ENCODE measurements around the gene SYNM. TPM values are rescaled to one million over a fixed set of nuclear protein-coding genes. Genes with fewer than 3 reads are reported as not detected.
A peak's percentile ranks its signal among the peaks of the same experiment; 100 is the strongest.

The SYNM gene
- total RNA-seq, 1 experiment from 2014 or later = 1.9 TPM

DNA sequence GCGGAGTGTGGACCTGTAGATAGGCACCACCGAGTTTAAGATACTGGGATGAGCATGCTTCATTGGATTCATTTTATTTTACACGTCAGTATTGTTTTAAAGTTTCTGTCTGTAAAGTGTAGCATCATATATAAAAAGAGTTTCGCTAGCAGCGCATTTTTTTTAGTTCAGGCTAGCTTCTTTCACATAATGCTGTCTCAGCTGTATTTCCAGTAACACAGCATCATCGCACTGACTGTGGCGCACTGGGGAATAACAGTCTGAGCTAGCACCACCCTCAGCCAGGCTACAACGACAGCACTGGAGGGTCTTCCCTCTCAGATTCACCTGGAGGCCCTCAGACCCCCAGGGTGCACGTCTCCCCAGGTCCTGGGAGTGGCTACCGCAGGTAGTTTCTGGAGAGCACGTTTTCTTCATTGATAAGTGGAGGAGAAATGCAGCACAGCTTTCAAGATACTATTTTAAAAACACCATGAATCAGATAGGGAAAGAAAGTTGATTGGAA is 29.5 kb downstream of the SYNM start:
- H2BK12ac ChIP-seq (ENCODE audit: insufficient read length, low read depth, low read length) = no peak overlapping the region
- H3K79me1 ChIP-seq (ENCODE audit: insufficient read depth, low read depth, low read length, poor library complexity, severe bottlenecking) = no peaks in the 10 kb centered on the region
- H2BK120ac ChIP-seq (ENCODE audit: low read depth, low read length, poor library complexity, severe bottlenecking) = no peak overlapping the region
- no peak overlapping the region for H3K4me3 Mint-ChIP-seq
- no peak overlapping the region for H2BK5ac ChIP-seq (ENCODE audit: insufficient read length, low read length)
- H3K56ac ChIP-seq (ENCODE audit: insufficient read length, low read depth, low read length) = no peak overlapping the region
- no peak overlapping the region for H2BK20ac ChIP-seq (ENCODE audit: low read depth, low read length, poor library complexity, severe bottlenecking)
- TF ChIP-seq, protein P1, sequence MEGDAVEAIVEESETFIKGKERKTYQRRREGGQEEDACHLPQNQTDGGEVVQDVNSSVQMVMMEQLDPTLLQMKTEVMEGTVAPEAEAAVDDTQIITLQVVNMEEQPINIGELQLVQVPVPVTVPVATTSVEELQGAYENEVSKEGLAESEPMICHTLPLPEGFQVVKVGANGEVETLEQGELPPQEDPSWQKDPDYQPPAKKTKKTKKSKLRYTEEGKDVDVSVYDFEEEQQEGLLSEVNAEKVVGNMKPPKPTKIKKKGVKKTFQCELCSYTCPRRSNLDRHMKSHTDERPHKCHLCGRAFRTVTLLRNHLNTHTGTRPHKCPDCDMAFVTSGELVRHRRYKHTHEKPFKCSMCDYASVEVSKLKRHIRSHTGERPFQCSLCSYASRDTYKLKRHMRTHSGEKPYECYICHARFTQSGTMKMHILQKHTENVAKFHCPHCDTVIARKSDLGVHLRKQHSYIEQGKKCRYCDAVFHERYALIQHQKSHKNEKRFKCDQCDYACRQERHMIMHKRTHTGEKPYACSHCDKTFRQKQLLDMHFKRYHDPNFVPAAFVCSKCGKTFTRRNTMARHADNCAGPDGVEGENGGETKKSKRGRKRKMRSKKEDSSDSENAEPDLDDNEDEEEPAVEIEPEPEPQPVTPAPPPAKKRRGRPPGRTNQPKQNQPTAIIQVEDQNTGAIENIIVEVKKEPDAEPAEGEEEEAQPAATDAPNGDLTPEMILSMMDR (conservative IDR thresholded peaks at IDR 0.05) = no peak
- H3K4ac ChIP-seq (ENCODE audit: low read depth, low read length) = no peak overlapping the region
- no peak overlapping the region for H3K14ac ChIP-seq (ENCODE audit: insufficient read depth, low read length)
- no peaks in the 10 kb centered on the region for H3K9me3 Mint-ChIP-seq
- no CpG with 5 or more reads among the region's 11 CpGs for WGBS (ENCODE audit: extremely low coverage, insufficient read length, low lambda C conversion rate)
- H3K36me3 Mint-ChIP-seq (ENCODE audit: insufficient read depth in 1 of 3, low read depth in 3 of 3) = peaks cover 7 to 20% (median 19%) of the 10 kb centered on the region in 3 experiments; a peak in 5 of 7 replicates
- H3K9ac ChIP-seq (ENCODE audit: extremely low read depth, insufficient read length, low read length) = no peak overlapping the region
- no peaks in the 10 kb centered on the region for H3K23me2 ChIP-seq (ENCODE audit: insufficient read length, low read depth, low read length, poor library complexity, severe bottlenecking)
- no peak overlapping the region for H4K8ac ChIP-seq (replicated peaks; ENCODE audit: insufficient read length, low read depth, low read length)
- no peaks in the 10 kb centered on the region for H4K20me1 ChIP-seq (ENCODE audit: control insufficient read depth, insufficient read depth, insufficient read length)
- no peak for DNase-seq
- no peak overlapping the region for H4K91ac ChIP-seq (ENCODE audit: insufficient read length, low read depth, low read length)
- H2AFZ ChIP-seq (ENCODE audit: low read length) = no peak overlapping the region
- H2AK5ac ChIP-seq (ENCODE audit: insufficient read length, low read length) = no peak overlapping the region
- peak overlapping the region in 1 of 3 experiments; percentile 21; a peak in 1 of 7 replicates for H3K27ac Mint-ChIP-seq
- H3K27me3 Mint-ChIP-seq (ENCODE audit: low read depth) = no peaks in the 10 kb centered on the region
- no peak overlapping the region for H4K5ac ChIP-seq (ENCODE audit: insufficient read length, low read depth, low read length)
- H2BK15ac ChIP-seq (ENCODE audit: low read depth, low read length) = no peak overlapping the region
- H3K27me3 ChIP-seq (ENCODE audit: insufficient read depth, low read length) = no peaks in the 10 kb centered on the region
- H3K27ac ChIP-seq (ENCODE audit: insufficient read length, low read depth, low read length) = no peak overlapping the region
- H3K9me3 ChIP-seq (ENCODE audit: control insufficient read depth, low read depth, low read length) = no peaks in the 10 kb centered on the region
- H3K4me1 Mint-ChIP-seq = peaks cover 19 to 26% of the 10 kb centered on the region in 2 experiments
- no peak overlapping the region for H3T11ph ChIP-seq (ENCODE audit: low read length)
- H3K4me2 ChIP-seq (ENCODE audit: insufficient read depth, insufficient read length, low read length) = no peak overlapping the region
- H3K79me2 ChIP-seq (ENCODE audit: insufficient read depth, low read length) = no peaks in the 10 kb centered on the region
- no peak overlapping the region for H3K18ac ChIP-seq (ENCODE audit: insufficient read length, low read depth, low read length)
- no peak overlapping the region for H3K23ac ChIP-seq (ENCODE audit: insufficient read length, low read depth, low read length)
- H3K4me1 ChIP-seq (ENCODE audit: insufficient read depth, low read length) = peaks cover 2% of the 10 kb centered on the region; the same call in 1 of the 2 replicates

Data from H9 (cell line).